ENCODE data around the gene CDR2L. TPM values are rescaled to one million over a fixed set of nuclear protein-coding genes. Genes with fewer than 3 reads are reported as not detected.

CDR2L gene
- total and polyA plus RNA-seq, 12 donors, result 1.2 to 17.9 (median 9.5) TPM

GRCh38 chr17:74941128-74941725 lies 46.2 kb upstream of the CDR2L start:
- intact Hi-C loops (cut with DNase I), result no loop called here
- Histone ChIP-seq H3K4me3 (no peak overlapping the region), H3K4me1 (replicated peaks in 1 of 2) (no peaks in the 10 kb centered on the region), H3K36me3 (replicated peaks in 1 of 2) (no peaks in the 10 kb centered on the region), H3K27me3 (peaks cover 25% of the 10 kb centered on the region), H3K27ac (no peak overlapping the region), H3K9me3 (replicated peaks in 1 of 3) (no peaks in the 10 kb centered on the region)
- DNase-seq, result no peak
- TF ChIP-seq CTCF (IDR thresholded peaks at IDR 0.05) (no peak), POLR2A (IDR thresholded peaks at IDR 0.05) (no peak)
- 78 to 84% (median 80%) methylated on average over 3 to 21 of the region's 21 CpGs for WGBS, 4 donors

- H3K9me3 ChIP-seq (replicated peaks in 1 of 3), result no peaks in the 10 kb centered on the region
- 72 to 83% (median 77%) methylated on average over 13 of the region's 13 CpGs for WGBS, 4 donors
- H3K27me3 ChIP-seq, result peaks cover 10% of the 10 kb centered on the region
Observed at GRCh38 chr17:74943808-74944522, 43.5 kb upstream of the CDR2L start.

GRCh38 chr17:74945543-74945942 lies 41.9 kb upstream of the CDR2L start:
- H3K27me3 ChIP-seq, result peaks cover 10% of the 10 kb centered on the region
- WGBS, 4 donors, result 39 to 46% (median 43%) methylated on average over 6 of the region's 6 CpGs
- DNase-seq, result no peak
- TF ChIP-seq CTCF (IDR thresholded peaks at IDR 0.05), result no peak
- no peak for TF ChIP-seq POLR2A (IDR thresholded peaks at IDR 0.05)
- no peaks in the 10 kb centered on the region for H3K4me1 ChIP-seq (replicated peaks in 1 of 2)
- no peaks in the 10 kb centered on the region for H3K36me3 ChIP-seq (replicated peaks in 1 of 2)
- H3K4me3 ChIP-seq, result no peak overlapping the region
- no peaks in the 10 kb centered on the region for H3K9me3 ChIP-seq (replicated peaks in 1 of 3)
- intact Hi-C loops (cut with DNase I), result no loop called here
- no peak overlapping the region for H3K27ac ChIP-seq

More at GRCh38 chr17:74943808-74944522, 43.5 kb upstream of the CDR2L start:
- no peaks in the 10 kb centered on the region for H3K36me3 ChIP-seq (replicated peaks in 1 of 2)
- H3K4me1 ChIP-seq (replicated peaks in 1 of 2), result no peaks in the 10 kb centered on the region
- intact Hi-C loops (cut with DNase I), result no loop called here
- no peak overlapping the region for H3K27ac ChIP-seq
- no peak for TF ChIP-seq POLR2A (IDR thresholded peaks at IDR 0.05)
- no peak for TF ChIP-seq CTCF (IDR thresholded peaks at IDR 0.05)
- no peak overlapping the region for H3K4me3 ChIP-seq
- no peak for DNase-seq

- no peak for DNase-seq
- no peak for TF ChIP-seq POLR2A (IDR thresholded peaks at IDR 0.05)
- no peak for TF ChIP-seq CTCF (IDR thresholded peaks at IDR 0.05)
- H3K27me3 ChIP-seq, result peaks cover 10% of the 10 kb centered on the region
Observed at GRCh38 chr17:74946641-74947040, 40.8 kb upstream of the CDR2L start.

More at GRCh38 chr17:74946641-74947040, 40.8 kb upstream of the CDR2L start:
- intact Hi-C loops (cut with DNase I), result no loop called here
- Histone ChIP-seq H3K27ac (no peak overlapping the region), H3K36me3 (replicated peaks in 1 of 2) (no peaks in the 10 kb centered on the region), H3K4me3 (no peak overlapping the region), H3K4me1 (replicated peaks in 1 of 2) (no peaks in the 10 kb centered on the region), H3K9me3 (replicated peaks in 1 of 3) (no peaks in the 10 kb centered on the region)
- WGBS, 4 donors, result 80 to 91% (median 87%) methylated on average over 11 to 14 of the region's 14 CpGs; no CpG with 5 or more reads in 1 of the 4 donors

Measured in adrenal gland (tissue), 12 donors.